Measurements from ENCODE around the gene TIMM50.

The TIMM50 gene

GRCh38 chr19:39533003-39533512 lies 52.4 kb downstream of the TIMM50 start:
- DNase-seq (ENCODE audit: low read depth), result no peak

GRCh38 chr19:39533791-39534190 lies 53.2 kb downstream of the TIMM50 start:
- no peak for DNase-seq (ENCODE audit: low read depth)

- DNase-seq (ENCODE audit: low read depth), result peak; percentile 62
Observed at GRCh38 chr19:39539165-39539517, 58.5 kb downstream of the TIMM50 start.

DNA sequence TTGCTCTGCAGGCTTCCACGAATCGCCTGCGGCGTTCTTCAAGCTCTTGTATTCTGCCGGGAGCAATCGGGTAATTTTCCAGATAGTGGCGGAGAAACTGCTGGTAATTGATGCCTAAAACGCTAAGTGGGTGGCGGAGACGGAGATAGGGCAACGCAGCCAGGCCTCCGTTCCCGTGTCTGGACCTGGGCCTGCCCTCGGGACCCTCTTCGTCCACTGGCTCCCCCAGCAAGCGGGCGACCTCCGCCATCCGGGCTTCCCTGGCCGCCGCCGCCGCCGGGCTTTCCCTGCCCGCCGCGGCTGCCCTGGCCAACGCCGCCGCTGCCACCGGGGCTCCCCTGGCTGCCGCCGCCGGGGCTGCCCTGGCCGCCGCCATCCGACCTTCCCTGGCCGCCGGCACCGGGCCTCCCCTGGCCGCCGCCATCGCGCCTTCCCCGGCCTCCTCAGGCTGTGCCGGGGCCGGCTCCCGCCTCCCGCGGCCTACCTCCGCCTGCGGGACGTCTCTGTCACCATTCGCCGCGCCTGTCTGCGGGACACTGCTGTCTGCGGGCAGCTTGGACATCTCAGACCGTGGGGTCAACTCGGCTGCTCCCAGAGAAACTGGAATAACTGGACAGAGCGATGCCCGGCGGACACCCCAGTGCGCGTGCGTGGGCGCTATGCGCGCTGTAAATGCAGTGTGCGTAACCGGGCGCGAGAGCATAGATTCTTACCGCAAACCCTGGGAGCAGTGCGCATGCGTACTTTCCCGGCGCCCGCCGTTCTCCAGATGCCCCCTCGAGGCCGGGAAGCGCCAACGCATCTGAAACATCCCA lies 59.1 kb downstream of the TIMM50 start, which contains the start of gene EID2:
EID2 (minus strand) TSS at position 644 of the 815 bp plus-strand sequence; CDS start at position 562, 82 bp downstream.
- peak; percentile 92 for DNase-seq (ENCODE audit: low read depth)

DNA sequence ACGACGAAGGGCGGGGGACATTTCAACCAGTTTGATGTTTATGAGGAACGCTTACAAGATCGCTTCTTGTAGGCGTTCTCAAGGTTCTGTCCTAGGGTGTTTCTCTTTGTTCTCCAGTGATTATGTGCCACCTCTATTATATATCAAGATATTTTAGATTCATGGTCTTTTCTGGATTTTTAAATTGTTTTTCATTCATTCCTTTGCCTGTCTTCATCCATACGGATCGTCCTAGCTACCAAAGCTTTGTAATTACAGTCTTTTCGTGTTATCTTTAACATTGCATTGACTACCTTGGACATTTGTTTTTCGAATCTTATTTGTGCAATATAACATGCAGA lies 59.7 kb downstream of the TIMM50 start:
- no peak for DNase-seq (ENCODE audit: low read depth)
